ENCODE results near the gene VEZF1.

Gene VEZF1, protein sequence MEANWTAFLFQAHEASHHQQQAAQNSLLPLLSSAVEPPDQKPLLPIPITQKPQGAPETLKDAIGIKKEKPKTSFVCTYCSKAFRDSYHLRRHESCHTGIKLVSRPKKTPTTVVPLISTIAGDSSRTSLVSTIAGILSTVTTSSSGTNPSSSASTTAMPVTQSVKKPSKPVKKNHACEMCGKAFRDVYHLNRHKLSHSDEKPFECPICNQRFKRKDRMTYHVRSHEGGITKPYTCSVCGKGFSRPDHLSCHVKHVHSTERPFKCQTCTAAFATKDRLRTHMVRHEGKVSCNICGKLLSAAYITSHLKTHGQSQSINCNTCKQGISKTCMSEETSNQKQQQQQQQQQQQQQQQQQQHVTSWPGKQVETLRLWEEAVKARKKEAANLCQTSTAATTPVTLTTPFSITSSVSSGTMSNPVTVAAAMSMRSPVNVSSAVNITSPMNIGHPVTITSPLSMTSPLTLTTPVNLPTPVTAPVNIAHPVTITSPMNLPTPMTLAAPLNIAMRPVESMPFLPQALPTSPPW

DNA sequence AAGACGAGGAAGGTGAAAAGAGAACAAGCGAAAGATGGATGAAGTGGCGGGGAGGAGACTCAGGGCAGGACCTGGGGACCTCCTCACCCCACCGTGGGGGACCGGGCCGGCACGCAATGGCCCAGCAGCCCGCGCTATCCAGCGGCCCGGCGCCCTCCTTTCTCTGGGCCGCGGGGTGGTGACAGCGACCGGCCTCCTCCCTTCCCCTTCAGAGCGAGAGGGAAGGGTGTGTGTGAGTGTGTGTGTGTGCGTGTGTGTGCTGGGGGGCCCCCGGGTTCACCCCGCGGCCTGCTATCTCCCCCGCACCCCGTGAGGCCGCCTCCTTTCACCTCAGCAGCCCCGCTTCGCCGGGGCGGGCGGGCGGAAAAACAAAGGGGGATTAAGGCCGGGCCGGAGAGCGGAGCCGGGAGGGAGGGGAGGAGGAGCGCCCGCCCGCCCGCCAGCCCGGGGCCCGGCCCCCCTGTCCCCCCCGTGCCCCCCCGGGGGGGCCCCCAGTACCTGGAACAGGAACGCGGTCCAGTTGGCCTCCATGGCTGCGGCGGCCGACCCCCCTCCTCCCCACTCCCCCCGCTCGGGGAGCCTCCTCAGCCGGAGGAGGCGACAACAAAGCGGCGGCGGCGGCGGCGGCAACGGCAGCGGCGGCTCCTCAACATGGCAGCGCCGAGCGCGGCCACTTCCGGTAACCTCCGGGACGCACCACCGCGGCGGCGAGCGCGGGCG lies at the start of gene VEZF1:
VEZF1 (minus strand) TSS at position 674 of the 720 bp plus-strand sequence; CDS start at position 531, 143 bp downstream.
- DNase-seq: peak; percentile 87

- DNase-seq: no peak
These were observed 44.8 kb upstream of the VEZF1 start for GRCh38 chr17:58032691-58033415.

- DNase-seq: no peak
These were observed 40.5 kb upstream of the VEZF1 start for GRCh38 chr17:58028578-58028977.

GRCh38 chr17:58020401-58020800 lies 32.3 kb upstream of the VEZF1 start:
- DNase-seq: no peak

DNA sequence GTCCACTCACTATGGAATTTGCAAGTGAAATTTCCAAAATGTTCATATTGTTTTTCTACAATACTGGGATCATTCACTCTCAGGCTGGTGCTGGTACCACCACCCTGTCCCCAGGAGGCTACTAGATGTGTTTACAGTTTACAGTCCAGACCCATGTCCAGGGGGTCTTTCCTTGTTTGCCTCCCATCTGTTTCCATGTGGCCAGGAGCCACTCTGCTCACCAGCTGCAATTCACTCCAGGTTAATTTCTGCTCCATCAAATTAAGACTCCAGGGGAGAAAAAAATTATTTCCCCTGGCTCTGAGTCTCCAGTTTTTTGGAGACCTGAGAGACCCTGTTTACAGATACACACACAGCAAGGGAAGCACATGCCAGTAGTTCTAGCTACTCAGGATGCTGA lies 31.5 kb upstream of the VEZF1 start:
- DNase-seq: no peak

DNA sequence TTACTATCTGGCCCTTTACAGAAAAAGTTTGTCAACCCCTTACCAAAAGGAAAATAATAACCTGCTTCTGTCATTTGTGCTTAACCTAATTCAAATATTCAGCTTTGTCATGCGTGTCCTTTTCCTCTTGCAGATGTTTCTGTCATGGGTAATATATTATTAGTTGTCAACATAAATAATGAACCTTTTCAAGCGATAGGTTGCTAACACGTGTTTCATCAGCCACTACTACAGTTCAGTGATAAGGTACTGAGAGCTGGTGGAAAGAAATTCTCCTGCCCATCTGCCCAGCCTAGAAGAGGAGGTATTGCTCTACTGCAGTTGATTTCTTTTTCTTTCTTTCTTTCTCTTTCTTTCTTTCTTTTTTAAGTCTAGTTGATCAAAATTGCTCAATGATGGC lies 31.0 kb upstream of the VEZF1 start:
- no peak for DNase-seq

DNA sequence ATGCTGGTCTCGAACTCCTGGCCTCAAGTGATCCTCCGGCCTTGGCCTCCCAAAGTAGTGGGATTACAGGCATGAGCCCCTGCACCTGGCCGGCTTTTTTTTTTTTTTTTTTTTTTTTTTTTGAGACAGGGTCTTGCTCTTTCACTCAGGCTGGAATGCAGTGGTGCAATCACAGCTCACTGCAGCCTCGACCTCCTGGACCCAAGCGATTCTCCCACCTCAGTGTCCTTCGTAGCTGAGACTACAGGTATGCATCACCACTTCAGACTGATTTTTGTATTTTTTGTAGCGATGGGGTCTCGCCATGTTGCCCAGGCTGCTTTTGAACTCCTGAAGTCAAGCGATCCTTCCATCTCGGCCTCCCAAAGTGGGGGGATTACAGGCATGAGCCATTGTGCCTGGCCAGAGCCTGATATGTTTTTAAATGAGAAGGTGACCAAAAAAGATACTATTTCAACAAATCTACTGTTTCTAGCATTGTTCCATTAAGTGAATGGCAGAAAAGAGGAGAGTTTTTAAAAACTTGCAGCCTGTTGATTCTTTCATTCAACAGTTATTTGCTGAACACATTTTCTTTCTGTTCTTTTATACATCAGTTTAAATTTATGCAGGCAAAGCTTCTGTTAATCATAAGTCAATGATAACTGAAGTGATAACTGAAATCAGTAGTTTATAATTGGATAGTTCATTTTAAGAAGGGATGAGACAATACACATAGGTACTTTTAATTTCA lies 22.2 kb upstream of the VEZF1 start:
- DNase-seq: no peak

DNA sequence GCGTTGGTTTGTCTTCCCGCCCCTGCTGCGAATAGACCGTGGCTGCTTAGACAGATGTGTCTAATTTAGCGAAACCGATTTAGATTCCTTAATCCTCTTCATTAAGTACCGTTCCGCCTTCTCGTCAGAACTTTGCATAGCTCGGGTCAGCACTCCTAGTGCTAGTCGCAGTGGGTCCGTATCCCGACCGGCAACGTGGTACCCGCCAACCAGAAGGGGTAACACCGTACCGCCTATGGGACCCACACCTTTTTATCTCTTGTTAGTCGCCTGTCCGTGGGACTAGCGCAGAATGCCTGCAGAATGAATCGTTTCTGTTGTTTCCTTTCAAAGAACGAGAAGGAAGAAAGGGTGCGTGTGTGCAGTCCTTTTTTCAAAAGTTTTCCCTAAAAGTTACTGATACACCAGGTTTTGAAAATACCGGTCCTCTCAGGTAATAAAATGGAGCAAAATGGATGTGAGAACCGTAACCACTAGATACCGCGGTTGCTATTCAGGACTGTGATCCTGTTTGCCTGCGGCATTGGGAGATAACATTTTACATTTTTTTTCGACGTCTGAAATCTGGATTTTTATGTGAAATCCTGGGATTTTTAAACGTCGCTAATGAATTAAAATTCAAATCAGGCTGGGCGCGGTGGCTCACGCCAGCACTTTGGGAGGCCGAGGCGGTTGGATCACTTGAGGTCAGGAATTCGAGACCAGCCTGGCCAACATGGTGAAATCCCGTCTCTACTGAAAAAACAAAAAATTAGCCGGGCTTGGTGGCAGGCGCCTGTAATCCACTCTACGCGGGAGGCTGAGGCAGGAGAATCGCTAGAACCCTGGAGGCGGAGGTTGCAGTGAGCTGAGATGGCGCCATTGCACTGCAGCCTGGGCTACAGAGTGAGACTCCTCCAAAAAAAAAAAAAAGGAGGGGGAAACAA lies 20.0 kb upstream of the VEZF1 start:
- no peak for DNase-seq

DNA sequence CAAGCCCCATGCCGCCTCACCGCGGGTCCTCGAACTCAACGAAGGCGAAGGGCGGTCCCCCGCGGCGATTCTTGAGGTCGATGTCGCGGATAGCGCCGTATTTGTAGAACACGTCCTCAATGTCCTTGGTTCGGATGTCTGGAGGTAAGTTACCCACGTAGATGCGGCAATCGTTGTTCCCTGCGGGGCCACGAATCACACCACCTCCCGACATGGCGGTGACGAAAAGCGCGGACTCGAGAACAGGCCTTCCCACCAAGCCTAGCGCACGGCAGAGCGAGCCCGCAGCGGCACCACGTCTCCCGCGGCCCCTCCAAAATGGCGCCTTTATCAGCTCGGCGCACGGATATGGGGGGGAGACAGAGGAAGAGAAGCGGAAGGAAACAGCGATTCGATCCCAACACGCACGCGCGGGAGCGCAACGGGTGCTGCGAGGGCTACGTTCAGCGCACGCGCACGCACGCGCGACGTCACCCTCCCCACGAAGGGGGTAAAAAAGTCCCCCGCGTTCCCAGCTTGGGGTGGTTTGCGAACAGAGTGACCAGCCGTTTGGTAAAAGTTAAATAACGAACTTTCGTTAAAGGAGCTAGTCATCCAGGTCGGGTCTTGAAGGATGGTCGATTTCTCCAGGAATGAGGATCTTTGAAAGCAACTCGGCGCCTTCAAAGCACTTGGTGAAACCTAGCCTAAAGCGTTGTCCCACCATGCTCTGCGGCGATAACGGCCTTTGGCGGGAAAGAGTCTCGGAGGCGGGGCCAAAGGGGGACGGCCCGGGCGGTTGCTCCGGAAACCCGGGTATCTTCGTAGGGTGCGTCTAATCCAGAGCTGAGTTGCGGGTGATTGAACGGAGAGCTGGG lies 19.1 kb upstream of the VEZF1 start, which contains the start of gene SRSF1:
SRSF1 (minus strand) TSS at position 323 of the 857 bp plus-strand sequence; CDS start at position 214, 109 bp downstream.
- peak; percentile 98 for DNase-seq

DNA sequence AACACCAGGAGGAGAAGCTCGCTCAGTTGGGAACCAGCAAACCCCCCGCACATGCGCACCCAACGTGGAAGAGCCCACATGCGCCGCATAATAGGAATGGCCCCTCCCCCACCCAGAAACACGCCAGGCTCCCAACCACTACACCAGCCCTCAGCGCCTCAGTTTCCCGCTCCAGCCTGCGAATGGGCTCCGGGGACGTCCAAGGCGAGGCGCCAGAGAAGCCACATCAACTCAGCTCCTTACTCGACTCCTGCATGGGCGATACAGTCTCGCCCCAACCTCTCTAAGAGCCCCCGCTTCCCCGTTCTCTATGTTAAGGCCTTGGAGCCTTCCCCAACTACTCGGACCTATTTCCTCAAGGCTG lies 18.5 kb upstream of the VEZF1 start:
- peak; percentile 82 for DNase-seq

DNA sequence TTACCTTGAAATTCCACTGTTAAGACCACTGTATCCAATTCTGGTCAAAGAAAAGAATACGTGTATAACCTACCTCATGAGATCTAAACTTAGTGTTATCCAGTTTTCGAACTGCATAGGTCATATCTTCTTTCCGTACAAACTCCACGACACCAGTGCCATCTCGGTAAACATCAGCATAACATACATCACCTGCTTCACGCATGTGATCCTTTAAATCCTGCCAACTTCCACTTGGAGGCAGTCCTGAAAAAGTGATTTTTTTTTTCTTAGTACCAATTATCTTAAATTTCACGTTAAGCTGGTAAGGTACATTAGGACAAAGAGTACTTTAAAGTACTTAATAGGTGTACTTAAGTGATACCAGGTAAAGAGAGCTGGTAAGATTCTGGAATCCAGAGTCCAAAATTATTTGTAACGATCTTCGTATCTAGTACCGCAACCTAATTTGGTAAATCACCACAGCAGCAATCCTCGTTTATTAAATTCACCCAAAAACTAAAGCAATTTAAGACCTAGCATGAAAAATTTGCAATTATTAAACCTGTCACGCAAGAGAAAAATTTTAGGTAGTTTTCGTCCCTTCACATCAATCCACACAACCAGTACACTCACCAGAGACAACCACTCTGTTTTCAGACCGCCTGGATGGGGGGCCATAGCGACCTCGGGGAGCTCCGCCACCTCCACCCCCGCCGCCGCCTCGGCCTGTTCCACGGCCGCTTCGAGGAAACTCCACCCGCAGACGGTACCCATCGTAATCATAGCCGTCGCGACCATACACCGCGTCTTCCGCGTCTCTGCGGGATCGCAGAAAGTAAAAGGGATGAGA lies 17.9 kb upstream of the VEZF1 start:
- no peak for DNase-seq

GRCh38 chr17:58005031-58005727 lies 17.1 kb upstream of the VEZF1 start:
- DNase-seq: no peak

GRCh38 chr17:58004060-58004459 lies 16.0 kb upstream of the VEZF1 start:
- DNase-seq: no peak

GRCh38 chr17:58002973-58003372 lies 14.9 kb upstream of the VEZF1 start:
- DNase-seq: no peak

GRCh38 chr17:58002154-58002948 lies 14.3 kb upstream of the VEZF1 start:
- no peak for DNase-seq

GRCh38 chr17:58001461-58002124 lies 13.5 kb upstream of the VEZF1 start:
- DNase-seq: no peak

DNA sequence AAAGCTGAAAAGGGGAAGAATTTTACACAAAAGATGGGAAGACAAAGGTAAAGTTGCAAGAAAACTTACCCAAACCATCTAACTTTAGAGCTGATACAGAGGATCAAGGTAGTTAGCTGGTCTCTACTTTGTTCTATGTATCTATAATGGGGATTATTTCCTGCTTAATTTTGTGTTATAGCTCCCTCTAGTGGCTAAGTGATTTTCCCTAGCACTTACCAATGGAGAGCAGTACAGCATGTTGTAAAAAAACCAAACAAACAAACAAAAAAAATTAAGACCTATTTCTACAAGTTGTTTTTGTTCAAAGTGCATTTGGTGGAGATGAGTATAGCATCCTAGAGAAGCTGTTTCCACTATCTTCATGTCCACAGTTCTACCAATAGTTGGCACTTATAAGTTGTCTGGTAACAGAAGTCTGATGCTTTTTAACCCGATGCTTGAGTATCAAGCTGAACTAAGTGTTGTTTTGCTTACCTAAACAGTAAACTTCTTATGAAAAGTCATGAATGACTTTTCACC lies 11.5 kb upstream of the VEZF1 start:
- no peak for DNase-seq

Data from left hindlimb (tissue), 1 donor.